SK-N-MC (cell line): ENCODE measurements around the gene MAP6.
A peak's percentile ranks its signal among the peaks of the same experiment; 100 is the strongest.
"Not testable (repeated sequence)": the region's sequence is repeated elsewhere in the genome, so short reads cannot be mapped to it uniquely, and the experiment has no call there.

Experiments used
- DNase-seq: peaks from one replicate; pipeline ENCODE4 v3.0.0-alpha.2; 2011; ENCODE audit warnings: low read depth, low spot score
- H3K27ac ChIP-seq: fragments of 200-600 bp; sonication (generic); 2 replicates; pipeline ENCODE4 v1.5.1; 2016; ENCODE audit warnings: mixed run types
- H3K36me3 ChIP-seq: fragments of 200-600 bp; sonication (generic); 2 replicates; pipeline ENCODE4 v1.6.1; 2017; ENCODE audit warnings: antibody characterized with exemption, low read length, mixed read lengths; ENCODE audit not compliant: insufficient read depth
- H3K4me3 ChIP-seq: fragments of 200-600 bp; sonication (generic); 2 replicates; pipeline ENCODE4 v1.5.1; 2016
- H3K9ac ChIP-seq: fragments of 200-600 bp; sonication (generic); 2 replicates; pipeline ENCODE4 v1.8.0; 2017; ENCODE audit warnings: mixed run types, mixed read lengths; ENCODE audit not compliant: insufficient read length
- H3K9me3 ChIP-seq: fragments of 200-600 bp; sonication (generic); 2 replicates; pipeline ENCODE4 v1.6.1; 2017; ENCODE audit warnings: low read depth, mild to moderate bottlenecking, antibody characterized with exemption, low read length, moderate library complexity, mixed read lengths
- EZH2 ChIP-seq: fragments of 200-600 bp; sonication (generic); IDR thresholded peaks from one replicate; pipeline ENCODE4 v1.6.1; 2017; ENCODE audit warnings: antibody characterized with exemption
- FOXP2 ChIP-seq: optimal IDR thresholded peaks from 2 replicates; pipeline ENCODE3; 2011; ENCODE audit warnings: mild to moderate bottlenecking, moderate library complexity; ENCODE audit not compliant: insufficient read depth; ENCODE audit errors: extremely low read length, control extremely low read depth
- POLR2AphosphoS5 ChIP-seq: IDR thresholded peaks from 2 replicates; pipeline ENCODE4 v1.6.1; 2012; ENCODE audit warnings: mild to moderate bottlenecking, low read depth, low read length, borderline replicate concordance

MAP6 gene

DNA sequence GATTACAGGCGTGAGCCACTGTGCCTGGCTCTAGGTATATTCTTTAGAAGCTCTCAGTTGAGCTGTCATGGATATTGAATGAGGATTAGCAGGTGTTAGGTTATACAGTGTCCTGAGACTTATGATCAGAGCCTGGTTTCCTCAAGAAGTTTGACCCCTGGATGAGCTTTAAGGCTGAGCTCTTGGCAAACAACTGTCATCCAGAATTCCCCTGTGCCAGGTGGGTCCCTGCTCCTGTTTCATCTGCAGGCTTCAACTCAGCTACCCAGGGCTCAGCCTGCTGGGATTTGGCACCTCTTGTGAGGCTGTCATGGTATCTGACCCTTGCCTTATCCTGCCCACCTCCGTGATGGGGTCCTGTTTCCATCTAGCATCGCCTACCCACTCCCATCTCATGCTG lies 82.4 kb downstream of the MAP6 start:
- no peak overlapping the region for H3K4me3 ChIP-seq
- TF ChIP-seq POLR2AphosphoS5 (no peak), EZH2 (no peak), FOXP2 (no peak)
- no peak for DNase-seq
- H3K27ac ChIP-seq = no peak overlapping the region
- no peaks in the 10 kb centered on the region for H3K9me3 ChIP-seq
- H3K36me3 ChIP-seq = no peaks in the 10 kb centered on the region
- H3K9ac ChIP-seq = no peak overlapping the region

DNA sequence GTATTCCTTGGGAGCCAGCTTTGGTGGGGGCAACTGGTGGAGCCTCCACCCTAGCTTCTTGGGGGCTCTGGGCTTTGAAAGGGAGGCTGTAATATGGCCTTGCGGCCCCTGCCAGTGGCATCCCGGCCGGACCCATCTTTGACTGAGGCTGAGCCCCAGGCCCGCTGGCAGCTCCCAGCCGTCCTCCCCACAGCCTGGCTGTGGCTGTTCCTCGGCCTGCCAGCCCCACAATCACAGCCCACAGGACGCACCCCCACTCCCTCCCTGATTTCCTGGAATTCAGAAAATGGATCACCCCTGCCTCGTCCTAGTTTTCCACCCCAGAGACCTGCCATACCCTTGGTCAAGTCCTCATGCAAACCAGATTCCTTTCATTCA lies 83.6 kb downstream of the MAP6 start:
- H3K36me3 ChIP-seq = no peaks in the 10 kb centered on the region
- no peak overlapping the region for H3K27ac ChIP-seq
- TF ChIP-seq POLR2AphosphoS5 (no peak), FOXP2 (no peak), EZH2 (no peak)
- H3K9me3 ChIP-seq = no peaks in the 10 kb centered on the region
- no peak for DNase-seq
- H3K4me3 ChIP-seq = no peak overlapping the region
- H3K9ac ChIP-seq = no peak overlapping the region

DNA sequence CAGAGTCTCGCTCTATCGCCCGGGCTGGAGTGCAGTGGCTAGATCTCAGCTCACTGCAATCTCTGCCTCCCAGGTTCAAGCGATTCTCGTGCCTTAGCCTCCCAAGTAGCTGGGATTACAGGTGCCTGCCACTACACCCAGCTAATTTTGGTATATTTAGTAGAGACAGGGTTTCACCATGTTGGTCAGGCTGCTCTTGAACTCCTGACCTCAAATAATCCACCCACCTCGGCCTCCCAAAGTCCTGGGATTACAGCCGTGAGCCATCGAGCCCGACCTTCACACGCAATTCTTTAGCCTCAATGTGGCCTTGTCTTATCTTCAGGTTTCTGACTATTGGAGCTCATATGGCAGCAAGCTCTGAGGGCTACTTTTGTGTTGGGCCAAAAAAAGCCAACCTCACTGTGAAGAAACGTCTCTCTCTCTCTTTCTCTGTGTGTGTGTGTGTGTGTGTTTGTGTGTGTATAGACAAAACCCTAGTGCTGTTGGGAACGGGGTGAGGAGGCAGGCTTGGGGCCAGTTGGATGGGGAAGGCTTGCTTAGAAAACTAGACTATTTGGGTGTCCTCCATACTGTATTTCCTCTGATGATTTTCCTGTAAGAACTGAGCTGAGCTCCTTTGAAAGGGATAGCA lies 84.1 kb downstream of the MAP6 start:
- H3K36me3 ChIP-seq, H3K9ac ChIP-seq, H3K9me3 ChIP-seq, DNase-seq, H3K4me3 ChIP-seq, H3K27ac ChIP-seq: not testable (repeated sequence)

DNA sequence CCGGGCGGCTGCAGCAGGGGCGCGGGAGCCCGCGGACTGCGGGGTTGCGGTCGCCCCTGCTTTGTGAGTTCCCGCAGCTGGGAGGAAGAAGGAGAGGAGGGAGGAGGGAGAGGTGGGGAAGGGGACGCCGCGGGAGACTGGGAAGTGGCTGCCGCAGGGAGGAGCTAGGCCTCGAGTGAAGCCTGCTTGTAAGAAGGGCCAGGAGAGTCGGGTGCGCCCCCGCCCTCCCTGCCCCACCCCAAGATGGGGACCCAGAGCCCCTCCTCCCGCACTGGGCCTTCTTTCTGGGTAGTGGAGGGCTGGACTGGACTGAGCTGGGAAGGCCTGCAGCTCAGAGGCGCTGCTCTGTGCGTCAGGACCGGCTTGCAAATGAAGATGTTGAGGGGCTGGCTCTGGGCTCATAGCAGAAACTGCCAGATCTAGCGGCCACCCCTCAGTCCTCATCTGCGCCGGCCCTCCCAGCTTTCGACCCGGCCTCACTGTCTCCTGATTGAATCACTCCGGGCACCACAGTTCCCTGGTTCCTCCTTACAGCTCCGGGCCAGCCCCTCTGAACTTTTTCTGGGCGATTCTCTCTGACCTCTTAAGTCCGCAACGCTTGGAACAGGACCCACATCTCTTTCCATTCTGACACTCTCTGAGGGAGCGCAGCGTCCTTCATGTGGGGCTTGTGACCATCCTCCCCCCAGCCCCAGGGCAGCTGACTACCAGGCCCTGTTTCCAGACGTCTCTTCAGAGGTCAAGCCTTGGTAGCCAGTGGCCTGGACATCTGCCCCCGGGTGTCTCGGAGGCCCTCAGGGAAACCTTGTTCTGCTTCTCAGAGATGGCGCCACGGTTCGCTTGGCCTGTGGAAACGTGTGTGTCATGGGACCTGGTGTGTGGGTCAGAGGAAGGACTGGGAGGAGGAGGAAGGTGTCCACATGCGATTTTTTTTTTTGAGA lies 84.8 kb downstream of the MAP6 start:
- no peaks in the 10 kb centered on the region for H3K36me3 ChIP-seq
- TF ChIP-seq EZH2 = no peak
- no peak for TF ChIP-seq FOXP2
- no peak for TF ChIP-seq POLR2AphosphoS5
- no peak for DNase-seq
- 0 out of 2 replicates have a peak overlapping the region, but pooled peaks have one; percentile 54 for H3K27ac ChIP-seq
- peak overlapping the region; percentile 87 for H3K4me3 ChIP-seq
- no peaks in the 10 kb centered on the region for H3K9me3 ChIP-seq
- peak overlapping the region; percentile 83 for H3K9ac ChIP-seq

DNA sequence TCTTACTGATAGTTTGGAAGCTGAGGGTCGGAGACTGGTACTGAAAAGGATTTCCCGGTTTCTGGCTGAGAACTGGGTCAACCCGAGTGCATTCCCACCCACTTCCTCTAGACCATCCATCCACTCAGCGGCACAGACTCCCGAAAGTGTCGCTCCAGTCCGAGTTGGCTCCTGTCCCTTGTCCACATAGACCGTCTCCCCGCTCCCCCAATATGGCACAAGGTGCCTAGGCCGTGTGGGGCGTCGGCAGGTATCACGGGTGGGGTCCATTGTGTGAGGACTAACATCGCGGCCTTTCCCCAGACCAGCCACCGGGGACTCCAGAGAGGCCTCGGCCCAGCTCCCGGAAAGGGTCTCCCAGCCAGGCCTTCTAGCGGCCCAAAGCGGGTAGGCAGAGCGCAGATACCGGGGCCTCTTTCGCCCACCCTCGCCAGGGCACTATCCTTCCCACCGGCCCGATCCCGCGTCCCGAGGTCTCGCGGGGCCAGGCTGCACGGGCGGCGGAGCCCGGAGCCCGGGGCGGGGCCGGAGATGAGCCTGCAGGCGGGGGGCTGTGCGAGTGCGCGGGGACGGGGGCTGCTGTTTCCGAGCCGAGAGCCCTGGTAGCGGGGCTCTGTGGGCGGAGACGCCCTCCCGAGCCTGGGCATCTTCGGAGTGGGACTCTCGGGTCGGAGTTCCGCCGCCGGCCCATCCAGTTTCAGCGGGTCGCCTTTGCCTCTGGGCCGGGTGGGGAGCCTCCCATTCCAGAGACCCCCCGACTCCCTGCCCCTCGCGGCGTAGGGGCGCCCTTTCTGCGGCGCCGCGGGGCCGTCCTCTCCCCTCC lies 85.7 kb downstream of the MAP6 start:
- TF ChIP-seq EZH2 (no peak), POLR2AphosphoS5 (peak; percentile 73; the same call in 1 of the 2 replicates)
- no peak for DNase-seq
- peak overlapping the region; percentile 87 for H3K4me3 ChIP-seq
- no peaks in the 10 kb centered on the region for H3K36me3 ChIP-seq
- H3K9me3 ChIP-seq = no peaks in the 10 kb centered on the region
- H3K9ac ChIP-seq = peak overlapping the region; percentile 83
- H3K27ac ChIP-seq = 0 out of 2 replicates have a peak overlapping the region, but pooled peaks have one; percentile 54

DNA sequence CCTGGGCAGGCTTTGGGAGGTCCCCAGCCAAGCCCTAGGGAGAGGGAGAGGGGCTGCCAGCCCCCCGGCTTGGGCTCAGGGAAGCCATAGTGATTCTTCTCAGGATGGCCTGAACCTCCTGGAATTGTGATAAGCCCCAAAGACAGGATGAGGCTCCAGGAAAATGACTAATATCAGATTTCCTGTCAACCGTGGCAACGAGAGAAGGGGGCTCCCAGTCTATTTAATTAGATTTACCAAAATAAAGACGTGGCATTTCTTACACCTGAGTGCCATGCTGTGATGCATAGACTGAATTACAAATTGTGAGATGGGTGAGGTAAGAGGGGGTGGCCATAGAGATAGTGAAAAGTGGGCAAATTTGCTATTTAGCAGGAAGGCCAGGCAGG lies 86.3 kb downstream of the MAP6 start:
- no peak overlapping the region for H3K9ac ChIP-seq
- TF ChIP-seq EZH2 (no peak), POLR2AphosphoS5 (no peak), FOXP2 (no peak)
- H3K9me3 ChIP-seq = no peaks in the 10 kb centered on the region
- DNase-seq = no peak
- H3K27ac ChIP-seq = no peak overlapping the region
- no peak overlapping the region for H3K4me3 ChIP-seq
- H3K36me3 ChIP-seq = no peaks in the 10 kb centered on the region

DNA sequence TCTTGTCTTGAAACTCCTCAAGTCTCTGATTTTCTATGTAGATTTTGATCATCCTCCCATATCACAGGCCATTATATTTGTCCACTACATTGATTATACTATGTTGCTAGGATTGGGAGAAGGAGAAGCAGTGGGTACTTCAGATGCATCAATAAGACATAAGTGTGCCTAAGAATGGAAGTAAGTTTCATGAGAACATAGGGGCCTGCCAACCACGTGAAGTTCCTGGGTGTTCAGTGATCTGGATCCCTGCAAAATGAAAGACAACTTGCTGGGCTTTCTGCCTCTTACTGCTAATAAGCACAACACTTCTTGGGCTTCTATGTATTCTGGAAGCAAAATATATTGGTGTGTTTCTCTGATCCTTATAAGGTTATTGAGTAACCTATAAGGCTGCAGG lies 89.0 kb downstream of the MAP6 start:
- Histone ChIP-seq H3K36me3 (no peaks in the 10 kb centered on the region), H3K9me3 (no peaks in the 10 kb centered on the region), H3K4me3 (no peak overlapping the region), H3K9ac (no peak overlapping the region), H3K27ac (no peak overlapping the region)
- no peak for TF ChIP-seq POLR2AphosphoS5
- no peak for TF ChIP-seq EZH2
- no peak for TF ChIP-seq FOXP2
- DNase-seq = no peak

DNA sequence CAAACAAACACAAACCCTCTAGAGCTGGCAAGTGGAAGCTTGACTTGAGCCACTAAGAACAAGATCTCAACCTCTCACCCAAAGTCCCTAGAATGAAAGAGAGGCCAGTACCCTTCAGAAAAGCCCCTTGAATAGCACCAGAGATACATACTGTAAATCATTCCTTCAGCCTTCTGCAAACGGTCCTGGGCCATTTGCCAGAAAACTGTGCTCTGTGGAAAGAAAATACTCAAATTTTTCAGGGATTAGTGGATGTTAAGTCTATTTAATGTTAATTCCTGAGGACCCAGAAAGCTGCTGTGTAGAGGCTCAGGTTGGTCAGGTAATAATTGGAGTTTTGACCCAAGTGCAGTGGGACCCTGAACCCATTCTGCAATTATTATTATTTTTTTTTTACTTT lies 89.9 kb downstream of the MAP6 start:
- no peak overlapping the region for H3K4me3 ChIP-seq
- no peak overlapping the region for H3K27ac ChIP-seq
- H3K9ac ChIP-seq = no peak overlapping the region
- TF ChIP-seq POLR2AphosphoS5 (no peak), EZH2 (no peak), FOXP2 (no peak)
- H3K36me3 ChIP-seq = no peaks in the 10 kb centered on the region
- DNase-seq = no peak
- no peaks in the 10 kb centered on the region for H3K9me3 ChIP-seq
